NB4 (cell line): ENCODE measurements around the gene PTPRK.
"Not testable (repeated sequence)": the region's sequence is repeated elsewhere in the genome, so short reads cannot be mapped to it uniquely, and the experiment has no call there.

Experiments
- POLR2A ChIP-seq: IDR thresholded peaks from 2 replicates; pipeline ENCODE4 v1.6.1; 2011; ENCODE audit warnings: mild to moderate bottlenecking; ENCODE audit not compliant: insufficient read length; ENCODE audit errors: extremely low read depth
- TF ChIP-seq, protein P1 (sequence below): IDR thresholded peaks from 2 replicates; pipeline ENCODE4 v1.6.1; 2011; ENCODE audit warnings: low read depth, low read length

GRCh38 chr6:127926441-127926840 lies 594.0 kb downstream of the PTPRK start:
- TF ChIP-seq, protein P1, sequence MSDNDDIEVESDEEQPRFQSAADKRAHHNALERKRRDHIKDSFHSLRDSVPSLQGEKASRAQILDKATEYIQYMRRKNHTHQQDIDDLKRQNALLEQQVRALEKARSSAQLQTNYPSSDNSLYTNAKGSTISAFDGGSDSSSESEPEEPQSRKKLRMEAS = not testable (repeated sequence)
- not testable (repeated sequence) for TF ChIP-seq POLR2A
